Right renal pelvis (tissue), 4 donors: ENCODE results near the gene MYO1G. TPM values are rescaled to one million over a fixed set of nuclear protein-coding genes. Genes with fewer than 3 reads are reported as not detected.
A peak's percentile ranks its signal among the peaks of the same experiment; 100 is the strongest.
"Not testable (repeated sequence)": the region's sequence is repeated elsewhere in the genome, so short reads cannot be mapped to it uniquely, and the experiment has no call there.

ENCODE experiments used
- DNase-seq, 4 donors: peaks; one replicate each; pipeline ENCODE4 v3.0.0-alpha.2; 2013; ENCODE audit warnings: low read depth in 4 of 4, low spot score in 3 of 4, missing footprints in 1 of 4
- polyA plus RNA-seq, 4 donors: library from polyadenylated mRNA; unstranded; fragments of 120-200 nt; gene quantifications; one replicate each; pipeline ENCODE4 v1.2.1, GENCODE V29; 2013; ENCODE audit not compliant: insufficient read length in 4 of 4

The MYO1G gene
- polyA plus RNA-seq, 4 donors = 0.31 to 0.60 (median 0.47) TPM

DNA sequence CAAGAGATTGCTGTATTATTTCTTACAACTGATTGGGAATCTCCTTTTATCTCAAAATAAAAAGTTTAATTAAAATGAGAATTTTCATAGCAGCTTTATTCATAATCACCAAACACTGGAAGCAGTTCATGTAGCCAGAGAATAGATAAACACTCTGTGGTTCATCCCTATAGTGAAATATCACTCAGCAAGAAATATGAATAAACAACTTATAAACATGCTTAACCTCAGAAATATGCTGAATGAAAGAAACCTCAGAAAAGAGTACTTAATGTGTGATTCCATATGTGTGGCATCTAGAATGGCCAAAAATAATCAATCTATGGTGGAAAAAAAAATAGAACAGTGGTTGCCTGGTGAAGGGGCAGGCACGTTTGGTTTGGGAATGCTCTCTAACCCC lies 33.3 kb downstream of the MYO1G start:
- no peak for DNase-seq

DNA sequence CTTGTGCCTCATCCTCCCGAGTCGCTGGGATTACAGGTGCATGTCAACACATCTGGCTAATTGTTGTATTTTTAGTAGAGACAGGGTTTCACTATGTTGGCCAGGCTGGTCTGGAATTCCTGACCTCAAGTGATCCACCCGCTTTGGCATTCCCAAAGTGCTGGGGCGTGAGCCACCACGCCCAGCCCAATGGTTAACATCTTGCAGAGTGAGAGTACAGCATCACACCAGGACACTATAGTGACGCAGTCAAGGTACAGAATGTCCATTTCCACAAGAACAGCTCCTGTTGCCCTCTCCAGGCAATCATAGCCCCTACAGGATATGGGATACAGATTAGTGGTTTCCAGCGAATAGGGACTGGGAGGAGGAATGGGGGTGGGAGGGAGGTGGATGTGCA lies 34.0 kb downstream of the MYO1G start:
- no peak for DNase-seq

DNA sequence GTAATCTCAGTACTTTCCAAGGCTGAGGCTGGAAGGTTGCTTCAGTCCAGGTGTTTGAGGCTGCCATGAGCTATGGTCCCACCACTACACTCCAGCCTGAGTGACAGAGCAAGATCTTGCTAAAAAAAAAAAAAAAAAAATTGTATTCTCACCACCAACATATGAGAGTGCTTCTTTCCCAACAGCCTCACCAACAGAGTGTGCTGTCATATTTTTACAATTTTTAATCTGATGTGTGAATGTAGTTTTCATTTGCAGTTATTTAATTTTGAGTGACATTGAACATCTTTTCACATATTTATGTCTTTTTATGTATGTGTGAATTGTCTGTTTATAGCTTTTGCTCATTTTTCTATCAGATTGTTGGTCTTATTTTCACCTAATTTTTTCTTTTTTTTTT lies 35.2 kb downstream of the MYO1G start:
- DNase-seq = no peak

DNA sequence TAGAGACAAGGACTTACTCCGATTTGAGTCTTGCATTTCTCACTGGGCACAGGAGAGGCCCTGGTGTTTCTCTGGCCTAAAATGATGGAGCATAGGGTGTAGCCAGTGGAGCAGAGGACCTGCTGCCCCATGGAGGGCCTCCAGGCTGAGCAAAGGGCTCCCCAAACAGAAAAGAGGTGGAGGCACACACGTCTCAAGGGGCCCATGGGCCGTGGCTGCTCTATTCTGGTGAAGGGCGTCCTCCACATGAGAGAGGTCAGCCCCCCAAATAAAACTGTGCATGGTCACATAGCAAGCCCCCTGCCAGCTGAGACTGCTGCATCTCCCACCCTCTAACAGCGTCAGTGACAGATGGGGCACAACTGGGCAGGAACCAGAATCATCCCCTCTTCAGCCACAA lies 41.4 kb downstream of the MYO1G start:
- no peak for DNase-seq

DNA sequence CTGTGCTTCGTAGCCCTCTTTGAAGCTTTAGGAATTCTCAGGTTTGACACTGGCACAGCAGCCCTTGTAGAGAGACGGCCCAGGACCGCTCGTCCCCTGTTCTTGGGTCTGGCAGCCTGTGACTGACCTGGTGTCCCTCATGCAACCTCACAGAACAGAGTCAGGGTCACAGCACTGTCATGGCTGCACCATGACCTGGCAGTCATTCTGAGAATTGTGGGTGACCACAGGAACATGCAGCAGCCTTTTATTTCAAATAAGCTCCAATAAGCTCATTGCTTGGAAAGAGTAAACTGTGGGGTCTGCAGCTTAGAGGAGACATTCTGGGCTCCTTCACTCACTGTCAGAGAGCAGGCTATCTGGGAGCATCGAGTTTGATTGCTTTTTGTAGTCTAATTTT lies 42.5 kb downstream of the MYO1G start:
- no peak for DNase-seq

DNA sequence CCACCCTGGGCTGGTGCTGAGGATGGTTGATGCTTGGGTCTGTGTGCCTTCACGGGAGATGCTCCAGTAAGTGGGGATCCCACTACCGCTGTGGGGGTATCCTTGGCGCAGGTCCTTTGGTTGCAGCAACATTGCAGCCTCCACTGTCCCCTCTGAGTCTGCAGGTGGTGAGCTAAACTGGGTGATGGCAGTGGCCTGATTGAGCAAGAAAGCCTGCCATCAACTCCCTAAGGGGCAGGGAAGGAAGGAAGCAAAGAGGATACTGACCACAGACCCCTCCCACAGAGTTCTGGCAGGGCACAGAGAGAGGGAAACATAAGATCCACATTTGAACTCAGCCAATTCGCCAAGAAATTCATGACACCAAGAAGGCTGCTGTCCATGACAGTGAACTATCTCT lies 43.2 kb downstream of the MYO1G start:
- DNase-seq = no peak

DNA sequence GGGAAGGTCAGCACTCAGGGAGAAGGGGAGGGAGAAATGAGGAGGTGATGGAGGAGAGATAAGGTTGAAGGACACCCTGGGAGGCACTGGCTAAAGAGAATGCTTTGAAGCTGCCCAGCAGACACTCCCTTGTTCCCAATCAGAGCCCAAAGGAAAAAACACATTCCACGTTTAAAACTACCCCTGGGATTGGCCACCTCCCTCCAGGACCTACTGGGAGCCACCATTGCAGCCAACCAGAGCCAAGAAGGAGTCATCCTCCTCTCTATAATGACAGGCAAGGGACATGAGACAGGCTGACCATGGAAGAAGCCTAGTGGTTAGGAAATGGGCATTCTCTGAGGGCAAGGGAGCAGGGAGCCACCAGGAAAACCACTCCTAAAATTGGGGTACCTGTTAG lies 43.8 kb downstream of the MYO1G start:
- no peak for DNase-seq

DNA sequence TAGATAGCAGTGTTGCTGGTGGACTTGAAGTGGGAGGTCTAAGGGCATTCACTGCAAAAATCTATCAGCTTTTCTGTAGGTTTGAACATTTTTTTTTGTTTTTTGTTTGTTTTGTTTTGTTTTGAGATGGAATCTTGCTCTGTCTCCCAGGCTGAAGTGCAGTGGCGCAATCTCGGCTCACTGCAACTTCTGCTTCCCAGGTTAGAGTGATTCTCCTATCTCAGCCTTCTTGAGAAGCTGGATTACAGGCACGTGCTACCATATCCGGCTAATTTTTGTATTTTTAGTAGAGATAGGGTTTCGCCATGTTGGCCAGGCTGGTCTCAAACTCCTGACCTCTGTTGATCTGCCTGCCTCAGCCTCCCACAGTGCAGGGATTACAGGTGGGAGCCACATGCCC lies 44.3 kb downstream of the MYO1G start:
- not testable (repeated sequence) for DNase-seq

DNA sequence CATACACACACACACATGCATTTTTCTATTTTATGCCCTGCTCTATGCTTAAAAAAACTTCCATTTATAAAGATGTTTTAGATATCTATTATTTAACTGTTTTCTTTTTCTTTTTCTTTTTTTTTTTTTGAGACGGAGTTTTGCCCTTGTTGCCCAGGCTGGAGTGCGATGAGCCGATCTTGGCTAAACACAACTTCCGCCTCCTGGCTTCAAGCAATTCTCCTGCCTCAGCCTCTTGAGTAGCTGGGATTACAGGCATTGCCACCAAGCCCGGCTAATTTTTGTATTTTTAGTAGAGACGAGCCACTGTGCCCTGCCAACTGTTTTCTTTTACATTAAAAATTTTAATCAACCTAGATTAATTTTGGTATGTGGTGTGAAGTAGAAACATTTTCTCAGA lies 47.9 kb downstream of the MYO1G start:
- DNase-seq = no peak

DNA sequence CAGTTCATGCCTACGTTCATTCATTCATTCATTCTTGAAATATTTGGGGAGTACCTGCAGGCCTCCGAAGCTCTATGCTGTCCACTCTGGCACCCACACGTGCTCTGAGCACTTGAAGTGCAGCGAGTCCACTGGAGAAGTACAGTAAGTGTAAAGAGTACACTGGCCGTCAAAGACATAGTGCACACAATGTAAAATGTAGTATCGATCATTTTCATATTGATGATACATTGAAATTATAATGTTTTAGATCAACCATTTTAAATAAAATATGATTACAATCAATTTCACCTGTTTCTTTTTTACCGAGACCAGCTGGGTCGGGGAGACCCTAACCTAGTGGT lies 56.5 kb downstream of the MYO1G start:
- no peak for DNase-seq

DNA sequence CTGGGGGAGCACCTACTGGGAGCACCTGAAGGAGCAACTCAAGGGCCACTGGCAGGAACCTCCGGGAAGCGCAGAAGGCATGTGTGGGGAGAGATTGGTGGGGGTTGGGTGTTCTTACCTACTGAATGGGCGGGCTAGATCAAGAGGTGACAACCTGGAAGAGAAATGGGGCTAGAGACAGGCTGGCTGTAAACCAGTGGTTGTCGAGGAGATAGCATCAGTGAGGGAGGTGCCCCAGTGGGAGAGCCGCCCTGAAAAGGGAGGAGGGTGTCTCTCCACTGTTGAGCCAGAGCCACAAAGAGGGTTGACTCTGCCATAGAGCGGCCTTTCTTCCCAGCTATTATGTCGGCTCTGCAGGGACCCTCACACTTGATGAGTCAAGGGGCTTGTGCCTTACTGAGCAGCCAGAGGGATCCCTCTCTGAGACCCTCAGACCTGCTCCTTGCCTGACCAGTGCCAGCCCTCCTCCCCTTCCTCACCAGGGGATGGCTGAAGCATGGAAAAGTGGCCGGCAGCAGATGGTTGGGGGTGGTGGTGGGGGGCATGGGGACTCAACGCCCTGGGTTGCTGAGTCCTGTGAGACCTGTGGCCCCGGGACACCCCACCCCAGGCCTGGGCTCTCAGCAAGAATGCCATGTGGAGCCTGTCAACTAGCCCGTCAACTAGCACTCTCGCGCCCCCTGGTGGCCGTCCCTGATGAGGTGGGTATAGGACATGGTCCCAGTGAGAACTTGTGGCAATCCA lies 57.0 kb downstream of the MYO1G start:
- peak in 3 of 4 donors; percentile 30 to 48 (median 34) for DNase-seq

DNA sequence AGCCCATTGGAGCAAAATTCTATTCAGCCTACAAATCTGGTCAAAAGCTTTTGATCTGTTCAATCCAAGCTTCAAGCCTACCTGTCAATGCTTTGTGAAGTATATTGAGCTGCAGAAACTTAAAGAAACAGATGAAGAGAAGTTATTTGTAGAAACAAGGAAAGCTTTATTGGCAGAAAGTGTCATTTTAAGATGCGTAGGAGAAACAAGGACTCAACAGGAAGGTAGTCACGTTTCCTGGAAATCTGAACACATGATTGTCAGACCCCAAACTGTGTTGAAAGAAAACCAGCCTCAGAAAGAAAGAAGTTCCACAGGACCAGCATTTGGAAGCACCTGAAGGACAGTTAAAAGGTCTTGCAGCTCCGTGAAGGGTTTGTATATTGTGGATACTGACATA lies 58.7 kb downstream of the MYO1G start:
- no peak for DNase-seq

DNA sequence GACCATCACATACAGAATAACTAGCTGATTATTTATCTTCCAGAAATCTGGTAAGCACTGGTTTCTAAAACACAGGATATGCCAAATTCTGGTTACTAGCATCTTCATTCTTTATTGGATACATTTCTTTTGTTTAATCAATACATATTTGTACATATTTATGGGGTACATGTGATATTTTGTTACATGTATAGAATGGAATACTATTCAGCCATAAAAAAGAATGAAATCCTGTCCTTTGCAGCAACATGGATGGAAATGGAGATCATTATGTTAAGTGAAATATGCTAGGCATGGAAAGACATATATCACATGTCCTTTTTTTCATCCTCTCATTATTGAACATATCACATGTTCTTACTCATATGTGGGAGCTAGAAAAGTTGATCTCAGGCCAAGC lies 60.8 kb downstream of the MYO1G start:
- no peak for DNase-seq

DNA sequence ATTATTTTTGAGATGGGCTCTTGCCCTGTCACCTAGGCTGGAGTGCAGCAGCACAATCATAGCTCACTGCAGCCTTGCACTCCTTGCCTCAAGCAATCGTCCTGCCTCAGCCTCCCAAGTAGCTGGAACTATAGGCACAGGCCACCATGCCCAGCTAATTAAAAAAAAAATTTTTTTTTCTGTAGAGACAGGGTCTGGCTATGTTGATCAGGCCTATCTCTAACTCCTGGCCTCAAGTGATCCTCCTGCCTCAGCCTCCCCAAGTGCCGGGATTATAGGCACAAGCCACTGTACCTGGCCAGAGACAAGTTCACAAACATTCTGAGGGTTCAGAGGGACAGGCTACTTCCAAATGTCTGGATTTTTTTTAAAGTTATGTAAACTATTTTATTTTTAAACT lies 61.4 kb downstream of the MYO1G start:
- DNase-seq = no peak

DNA sequence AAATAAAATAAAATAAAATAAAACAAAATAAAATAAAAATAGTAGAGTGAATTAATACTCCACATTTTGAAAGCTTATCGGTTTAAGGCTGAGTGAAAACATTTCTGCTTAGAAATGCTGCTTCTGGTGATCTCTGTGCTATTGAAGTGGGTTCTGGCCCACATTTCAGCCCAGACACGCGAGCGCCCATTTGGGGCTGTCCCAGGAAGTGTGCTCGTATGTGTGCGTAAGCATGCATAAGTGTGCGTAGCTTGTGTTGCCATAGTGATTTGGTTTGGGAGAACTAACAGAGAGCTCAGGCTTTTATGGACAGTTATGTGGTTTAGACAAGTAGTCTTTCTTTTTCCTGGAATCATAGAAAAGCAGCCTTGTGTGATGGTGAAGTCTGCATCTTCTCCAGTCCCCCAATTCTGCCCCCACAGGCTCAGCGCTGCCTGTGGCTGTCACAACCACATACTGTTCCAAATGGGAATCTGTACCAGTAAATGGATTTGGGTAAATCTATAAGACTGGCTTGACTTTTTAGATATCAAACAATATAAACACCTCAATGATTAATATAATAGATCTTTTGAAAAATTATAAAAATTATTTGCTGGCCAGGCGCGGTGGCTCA lies 63.7 kb downstream of the MYO1G start:
- no peak for DNase-seq

DNA sequence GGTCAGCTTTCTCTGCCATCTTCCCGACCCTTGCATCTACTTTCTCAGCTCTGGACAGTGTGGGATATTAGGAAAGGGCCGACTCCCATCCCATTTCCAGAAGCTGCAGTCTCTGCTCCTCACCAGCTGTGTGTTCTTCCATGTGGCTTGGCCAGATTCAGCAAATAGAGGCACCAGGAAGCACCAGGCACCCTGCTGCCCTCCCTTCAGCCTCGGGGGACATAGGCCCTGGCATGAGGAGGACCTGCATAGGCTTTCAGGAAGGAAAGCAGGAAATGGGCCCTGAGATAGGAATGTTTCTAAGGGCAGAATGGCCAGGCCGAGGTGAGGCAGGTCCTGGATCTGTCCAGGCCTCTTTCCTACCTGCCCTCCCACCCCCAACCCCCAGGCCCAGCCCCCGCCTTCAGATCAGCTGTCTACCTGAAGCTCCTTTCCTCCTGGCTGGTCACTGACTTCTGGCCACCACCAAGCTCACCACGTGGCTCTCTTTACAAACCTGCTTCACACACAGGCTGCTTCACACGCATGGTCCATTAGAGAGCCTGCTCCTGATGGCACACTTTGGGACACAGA lies 66.0 kb downstream of the MYO1G start:
- peak in 2 of 4 donors; percentile 22 to 31 for DNase-seq

Other genes starting within 250 kb of the MYO1G start
- 10 to 100 TPM; 58.4 to 75.3 (median 67.0) TPM for gene ZMIZ2, start 230.2 kb downstream of the MYO1G start, polyA plus RNA-seq
- gene PPIA, start 182.3 kb downstream of the MYO1G start, polyA plus RNA-seq = 1,000 to 10,000 TPM; 1,245 to 1,509 (median 1,378) TPM
- gene H2AZ2, start 130.9 kb downstream of the MYO1G start, polyA plus RNA-seq = 100 to 1,000 TPM; 243 to 279 (median 250) TPM
- 10 to 100 TPM; 31.4 to 38.6 (median 34.2) TPM for gene PURB, start 93.5 kb downstream of the MYO1G start, polyA plus RNA-seq
- gene CCM2, start 21.2 kb upstream of the MYO1G start, polyA plus RNA-seq = 10 to 100 TPM; 25.0 to 32.1 (median 25.5) TPM
- gene NACAD, start 110.0 kb upstream of the MYO1G start, polyA plus RNA-seq = 1 to 10 TPM; 6.1 to 9.8 (median 9.5) TPM
- gene TBRG4, start 132.7 kb upstream of the MYO1G start, polyA plus RNA-seq = 10 to 100 TPM; 52.5 to 56.7 (median 53.9) TPM
- 10 to 100 TPM in 3 of 4 donors, 1 to 10 TPM in 1; 9.5 to 16.4 (median 11.7) TPM for gene RAMP3, start 178.8 kb upstream of the MYO1G start, polyA plus RNA-seq